Osteocyte (in vitro differentiated cells): ENCODE measurements around the gene BCL2L12. TPM values are rescaled to one million over a fixed set of nuclear protein-coding genes. Genes with fewer than 3 reads are reported as not detected.

Experiments used
- DNase-seq: peaks from one replicate; pipeline ENCODE4 v3.0.0; 2021; ENCODE audit warnings: mixed read lengths; ENCODE audit not compliant: unreplicated experiment; ENCODE audit errors: extremely low spot score
- H3K27ac Mint-ChIP-seq: one replicate; pipeline ENCODE4 v1.8.0; 2021; ENCODE audit warnings: mild to moderate bottlenecking, mixed read lengths; ENCODE audit not compliant: unreplicated experiment
- H3K27me3 Mint-ChIP-seq: one replicate; pipeline ENCODE4 v1.8.0; 2021; ENCODE audit warnings: mixed read lengths; ENCODE audit not compliant: unreplicated experiment
- H3K36me3 Mint-ChIP-seq: one replicate; pipeline ENCODE4 v1.8.0; 2021; ENCODE audit warnings: mixed read lengths; ENCODE audit not compliant: unreplicated experiment
- H3K4me1 Mint-ChIP-seq: one replicate; pipeline ENCODE4 v1.8.0; 2021; ENCODE audit warnings: mixed read lengths; ENCODE audit not compliant: unreplicated experiment
- H3K4me3 Mint-ChIP-seq: one replicate; pipeline ENCODE4 v1.8.0; 2021; ENCODE audit warnings: mild to moderate bottlenecking, moderate library complexity, mixed read lengths; ENCODE audit not compliant: unreplicated experiment
- H3K9me3 Mint-ChIP-seq: one replicate; pipeline ENCODE4 v1.8.0; 2021; ENCODE audit warnings: mixed read lengths; ENCODE audit not compliant: unreplicated experiment
- total RNA-seq: library from RNA; stranded (reverse); gene quantifications from 2 replicates; pipeline ENCODE4 v1.2.1, GENCODE V29; 2021
- TF ChIP-seq, protein P1 (sequence below): fragments of 200-600 bp; sonication (generic); IDR thresholded peaks from 2 replicates; pipeline ENCODE4 v1.5.0; 2021; ENCODE audit warnings: antibody characterized with exemption, mild to moderate bottlenecking, moderate library complexity

BCL2L12 gene
- total RNA-seq, 1 donor from 2014 or later, result 29.3 TPM

DNA sequence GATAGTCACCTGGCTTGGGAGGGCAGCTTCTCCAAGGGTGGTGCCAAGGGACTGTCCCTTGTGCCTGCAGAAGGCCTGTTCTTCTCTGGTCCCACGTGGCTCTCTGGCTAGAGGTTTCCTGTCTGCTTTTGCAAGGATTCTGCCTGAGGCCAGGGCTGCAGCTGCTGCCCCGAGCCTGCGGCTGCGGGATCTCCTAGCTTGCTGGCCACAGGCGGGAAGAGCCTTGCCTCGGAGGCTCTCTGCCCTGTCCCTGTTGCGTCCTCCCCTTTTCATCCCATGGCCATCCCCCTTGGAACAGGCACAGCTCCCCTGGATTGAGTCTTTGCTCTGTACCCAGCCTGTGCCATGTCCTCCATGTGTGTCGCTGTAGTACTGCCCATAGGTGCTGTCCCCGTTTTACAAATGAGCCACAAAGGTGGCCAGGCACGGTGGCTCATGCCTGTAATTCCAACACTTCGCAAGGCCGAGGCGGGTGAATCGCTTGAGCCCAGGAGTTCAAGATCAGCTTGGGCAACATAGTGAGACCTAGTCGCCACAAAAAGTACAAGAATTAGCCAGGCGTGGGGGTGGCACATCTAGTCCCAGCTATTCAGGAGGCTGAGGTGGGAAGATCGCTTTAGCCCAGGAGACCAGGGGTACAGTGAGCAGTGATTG lies 9.2 kb upstream of the BCL2L12 start:
- Mint-ChIP-seq H3K27me3 (no peaks in the 10 kb centered on the region), H3K27ac (no peak overlapping the region), H3K9me3 (no peaks in the 10 kb centered on the region), H3K4me1 (no peaks in the 10 kb centered on the region), H3K4me3 (no peak overlapping the region), H3K36me3 (peaks cover 25% of the 10 kb centered on the region)
- TF ChIP-seq, protein P1, sequence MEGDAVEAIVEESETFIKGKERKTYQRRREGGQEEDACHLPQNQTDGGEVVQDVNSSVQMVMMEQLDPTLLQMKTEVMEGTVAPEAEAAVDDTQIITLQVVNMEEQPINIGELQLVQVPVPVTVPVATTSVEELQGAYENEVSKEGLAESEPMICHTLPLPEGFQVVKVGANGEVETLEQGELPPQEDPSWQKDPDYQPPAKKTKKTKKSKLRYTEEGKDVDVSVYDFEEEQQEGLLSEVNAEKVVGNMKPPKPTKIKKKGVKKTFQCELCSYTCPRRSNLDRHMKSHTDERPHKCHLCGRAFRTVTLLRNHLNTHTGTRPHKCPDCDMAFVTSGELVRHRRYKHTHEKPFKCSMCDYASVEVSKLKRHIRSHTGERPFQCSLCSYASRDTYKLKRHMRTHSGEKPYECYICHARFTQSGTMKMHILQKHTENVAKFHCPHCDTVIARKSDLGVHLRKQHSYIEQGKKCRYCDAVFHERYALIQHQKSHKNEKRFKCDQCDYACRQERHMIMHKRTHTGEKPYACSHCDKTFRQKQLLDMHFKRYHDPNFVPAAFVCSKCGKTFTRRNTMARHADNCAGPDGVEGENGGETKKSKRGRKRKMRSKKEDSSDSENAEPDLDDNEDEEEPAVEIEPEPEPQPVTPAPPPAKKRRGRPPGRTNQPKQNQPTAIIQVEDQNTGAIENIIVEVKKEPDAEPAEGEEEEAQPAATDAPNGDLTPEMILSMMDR, result no peak
- no peak for DNase-seq

DNA sequence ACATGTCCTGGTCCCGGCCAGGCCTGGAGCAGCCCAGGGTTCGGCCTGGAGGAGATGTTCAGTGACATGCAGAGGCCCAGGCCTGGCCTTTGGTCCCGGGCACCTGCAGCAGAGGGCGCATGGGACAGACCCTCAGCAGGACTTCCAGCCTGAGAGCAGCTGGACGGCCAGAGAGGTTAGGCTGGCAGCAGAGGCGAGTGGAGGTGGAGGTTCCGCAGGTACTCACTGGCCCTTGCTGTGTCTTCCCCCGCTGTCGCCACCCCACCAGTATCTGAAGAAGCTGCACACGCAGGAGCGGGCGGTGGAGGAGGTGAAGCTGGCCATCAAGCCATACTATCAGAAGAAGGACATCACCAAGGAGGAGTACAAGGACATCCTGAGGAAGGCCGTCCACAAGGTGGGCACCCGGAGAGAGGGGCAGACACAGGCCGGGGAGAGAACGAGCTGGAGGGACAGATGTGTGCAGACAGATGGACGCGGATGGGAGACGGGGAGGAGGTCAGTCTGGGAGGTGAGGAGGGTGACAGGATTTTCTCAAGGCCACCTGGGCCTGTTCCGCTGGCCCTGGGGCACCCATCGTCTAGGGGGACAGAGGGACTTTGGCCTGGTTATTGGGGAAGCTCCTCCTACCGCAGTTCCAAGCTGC lies 8.1 kb upstream of the BCL2L12 start:
- peaks cover 1% of the 10 kb centered on the region for H3K4me1 Mint-ChIP-seq
- H3K27me3 Mint-ChIP-seq, result no peaks in the 10 kb centered on the region
- no peak overlapping the region for H3K4me3 Mint-ChIP-seq
- no peak for DNase-seq
- TF ChIP-seq, protein P1, result no peak
- H3K9me3 Mint-ChIP-seq, result no peaks in the 10 kb centered on the region
- H3K27ac Mint-ChIP-seq, result no peak overlapping the region
- H3K36me3 Mint-ChIP-seq, result peaks cover 25% of the 10 kb centered on the region

- Mint-ChIP-seq H3K27ac (no peak overlapping the region), H3K27me3 (no peaks in the 10 kb centered on the region), H3K4me3 (no peak overlapping the region), H3K4me1 (peaks cover 5% of the 10 kb centered on the region), H3K36me3 (peaks cover 22% of the 10 kb centered on the region), H3K9me3 (no peaks in the 10 kb centered on the region)
- TF ChIP-seq, protein P1, result no peak
- no peak for DNase-seq
Measured at GRCh38 chr19:49658139-49658517, 7.6 kb upstream of the BCL2L12 start.

DNA sequence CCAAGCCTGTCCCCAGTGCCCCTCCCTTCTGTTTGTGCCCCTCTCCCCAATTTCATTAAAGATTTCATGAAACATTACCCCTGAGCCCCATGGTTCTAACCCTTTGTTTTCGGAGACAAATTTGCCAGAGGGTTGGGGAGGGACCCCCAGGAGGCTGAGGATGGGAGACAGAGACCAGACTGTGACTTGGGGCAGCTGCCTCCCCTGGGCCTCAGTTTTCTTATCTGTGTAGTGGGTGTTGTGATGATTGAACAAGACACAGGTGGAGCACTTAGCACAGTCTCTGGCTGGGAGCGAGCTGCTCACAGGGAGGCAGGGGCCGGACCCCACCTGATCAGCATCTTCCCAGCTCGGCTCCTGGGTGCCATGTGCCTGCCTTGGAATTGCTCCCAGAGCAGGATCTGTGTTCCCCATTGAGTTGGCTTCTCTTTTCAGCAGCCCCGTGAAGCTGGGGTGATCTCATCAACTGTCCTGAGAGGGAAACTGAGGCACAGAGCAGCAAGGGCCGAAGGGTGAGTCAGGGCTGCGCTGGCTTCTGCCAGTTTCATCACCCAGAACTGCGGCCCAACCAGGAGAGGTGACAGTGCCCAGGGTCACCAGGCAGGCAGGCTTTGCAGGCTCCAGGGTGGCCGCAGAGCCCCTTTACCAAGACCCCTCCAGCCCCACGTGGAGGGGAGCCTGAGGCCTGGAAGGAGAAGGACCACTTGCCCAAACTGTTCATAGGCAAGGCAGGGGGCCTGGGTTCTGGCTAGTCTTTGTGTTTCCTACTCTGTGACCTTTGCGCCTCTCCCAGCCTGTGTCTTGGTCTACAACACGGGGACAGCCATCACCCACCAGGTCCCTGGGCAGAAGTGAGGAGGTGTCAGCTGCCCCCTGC lies 6.9 kb upstream of the BCL2L12 start:
- no peak overlapping the region for H3K4me3 Mint-ChIP-seq
- H3K9me3 Mint-ChIP-seq, result no peaks in the 10 kb centered on the region
- no peak for DNase-seq

More for the DNA sequence above, 6.9 kb upstream of the BCL2L12 start:
- peaks cover 6% of the 10 kb centered on the region for H3K4me1 Mint-ChIP-seq
- H3K36me3 Mint-ChIP-seq, result peaks cover 22% of the 10 kb centered on the region
- TF ChIP-seq, protein P1, result no peak
- no peak overlapping the region for H3K27ac Mint-ChIP-seq
- H3K27me3 Mint-ChIP-seq, result no peaks in the 10 kb centered on the region
